H9 (cell line): Measurements from ENCODE around the gene FASTK. TPM values are rescaled to one million over a fixed set of nuclear protein-coding genes. Genes with fewer than 3 reads are reported as not detected.

ENCODE experiments used
- DNase-seq: peaks from one replicate; pipeline ENCODE4 v3.0.0-alpha.2; 2017
- H2AFZ ChIP-seq: one replicate; pipeline ENCODE4 v1.6.1; 2013; ENCODE audit warnings: mild to moderate bottlenecking, low read length, control low read depth, moderate library complexity
- H2AK5ac ChIP-seq: 2 replicates; pipeline ENCODE4 v1.6.1; 2013; ENCODE audit warnings: low read length, control low read depth, mixed read lengths; ENCODE audit not compliant: insufficient read length
- H2BK120ac ChIP-seq: one replicate; pipeline ENCODE4 v1.6.1; 2013; ENCODE audit warnings: low read depth, mild to moderate bottlenecking, low read length, control low read depth, inconsistent platforms; ENCODE audit not compliant: poor library complexity, severe bottlenecking
- H2BK12ac ChIP-seq: 2 replicates; pipeline ENCODE4 v1.6.1; 2013; ENCODE audit warnings: low read length, control low read depth, mixed read lengths, low read depth; ENCODE audit not compliant: insufficient read length
- H2BK15ac ChIP-seq: 2 replicates; pipeline ENCODE4 v1.6.1; 2013; ENCODE audit warnings: low read depth, low read length, control low read depth
- H2BK20ac ChIP-seq: one replicate; pipeline ENCODE4 v1.6.1; 2013; ENCODE audit warnings: low read depth, mild to moderate bottlenecking, low read length, control low read depth, inconsistent platforms; ENCODE audit not compliant: poor library complexity, severe bottlenecking
- H2BK5ac ChIP-seq: 2 replicates; pipeline ENCODE4 v1.6.1; 2013; ENCODE audit warnings: low read length, control low read depth, mixed read lengths; ENCODE audit not compliant: insufficient read length
- H3K14ac ChIP-seq: 2 replicates; pipeline ENCODE4 v1.6.1; 2013; ENCODE audit warnings: low read length, control low read depth; ENCODE audit not compliant: insufficient read depth
- H3K18ac ChIP-seq: 2 replicates; pipeline ENCODE4 v1.6.1; 2013; ENCODE audit warnings: low read depth, mild to moderate bottlenecking, mixed read lengths, low read length, control low read depth; ENCODE audit not compliant: insufficient read length
- H3K23ac ChIP-seq: 2 replicates; pipeline ENCODE4 v1.6.1; 2013; ENCODE audit warnings: low read length, control low read depth, mixed read lengths, low read depth; ENCODE audit not compliant: insufficient read length
- H3K23me2 ChIP-seq: 2 replicates; pipeline ENCODE4 v1.6.1; 2013; ENCODE audit warnings: low read depth, mild to moderate bottlenecking, mixed read lengths, low read length, control low read depth; ENCODE audit not compliant: insufficient read length, poor library complexity, severe bottlenecking
- H3K27ac ChIP-seq: 2 replicates; pipeline ENCODE4 v1.5.1; 2013; ENCODE audit warnings: low read length, control low read depth, mixed read lengths, low read depth; ENCODE audit not compliant: insufficient read length
- H3K27me3 ChIP-seq: 2 replicates; pipeline ENCODE4 v1.6.1; 2013; ENCODE audit warnings: low read length, control low read depth, inconsistent platforms; ENCODE audit not compliant: insufficient read depth
- H3K4ac ChIP-seq: 2 replicates; pipeline ENCODE4 v1.6.1; 2013; ENCODE audit warnings: low read depth, mild to moderate bottlenecking, control low read depth, inconsistent platforms, low read length, moderate library complexity
- H3K4me1 ChIP-seq: 2 replicates; pipeline ENCODE4 v1.6.1; 2013; ENCODE audit warnings: low read length, control low read depth, inconsistent platforms; ENCODE audit not compliant: insufficient read depth
- H3K4me2 ChIP-seq: 2 replicates; pipeline ENCODE4 v1.6.1; 2013; ENCODE audit warnings: low read length, control low read depth, mixed read lengths; ENCODE audit not compliant: insufficient read length, insufficient read depth
- H3K56ac ChIP-seq: 2 replicates; pipeline ENCODE4 v1.6.1; 2013; ENCODE audit warnings: low read depth, mild to moderate bottlenecking, mixed read lengths, low read length, control low read depth; ENCODE audit not compliant: insufficient read length
- H3K79me1 ChIP-seq: 2 replicates; pipeline ENCODE4 v1.6.1; 2013; ENCODE audit warnings: low read depth, mild to moderate bottlenecking, moderate library complexity, low read length, control low read depth, inconsistent platforms; ENCODE audit not compliant: insufficient read depth, poor library complexity, severe bottlenecking
- H3K79me2 ChIP-seq: 2 replicates; pipeline ENCODE4 v1.6.1; 2013; ENCODE audit warnings: low read length, control low read depth, inconsistent platforms; ENCODE audit not compliant: insufficient read depth
- H3K9ac ChIP-seq: 2 replicates; pipeline ENCODE4 v1.6.1; 2013; ENCODE audit warnings: low read length, control low read depth, mixed read lengths; ENCODE audit not compliant: insufficient read length; ENCODE audit errors: extremely low read depth
- H3K9me3 ChIP-seq: one replicate; pipeline ENCODE4 v1.6.1; 2013; ENCODE audit warnings: low read depth, low read length, inconsistent platforms; ENCODE audit not compliant: control insufficient read depth
- H3T11ph ChIP-seq: one replicate; pipeline ENCODE4 v1.6.1; 2013; ENCODE audit warnings: mild to moderate bottlenecking, low read length, control low read depth, inconsistent platforms
- H4K20me1 ChIP-seq: one replicate; pipeline ENCODE4 v1.6.1; 2013; ENCODE audit not compliant: control insufficient read depth, insufficient read length, insufficient read depth
- H4K5ac ChIP-seq: 2 replicates; pipeline ENCODE4 v1.6.1; 2013; ENCODE audit warnings: low read depth, mild to moderate bottlenecking, mixed read lengths, low read length, control low read depth; ENCODE audit not compliant: insufficient read length
- H4K8ac ChIP-seq: replicated peaks from 2 replicates; pipeline ENCODE4 v1.6.1; 2013; ENCODE audit warnings: low read length, control low read depth, mixed read lengths, low read depth; ENCODE audit not compliant: insufficient read length
- H4K91ac ChIP-seq: 2 replicates; pipeline ENCODE4 v1.6.1; 2013; ENCODE audit warnings: low read depth, mild to moderate bottlenecking, moderate library complexity, mixed read lengths, low read length, control low read depth; ENCODE audit not compliant: insufficient read length
- H3K27ac Mint-ChIP-seq, 3 experiments: 2 replicates in 2 of 3; 3 replicates in 1 of 3; pipeline ENCODE4 v1.8.0; 2020 to 2021; ENCODE audit warnings: mixed read lengths in 3 of 3, mild to moderate bottlenecking in 1 of 3, moderate library complexity in 1 of 3
- H3K27me3 Mint-ChIP-seq: 2 replicates; pipeline ENCODE4 v1.8.0; 2021; ENCODE audit warnings: low read depth, mild to moderate bottlenecking, moderate library complexity, mixed read lengths
- H3K36me3 Mint-ChIP-seq, 3 experiments: 2 replicates in 2 of 3; 3 replicates in 1 of 3; pipeline ENCODE4 v1.8.0; 2020 to 2021; ENCODE audit warnings: low read depth in 3 of 3, mixed read lengths in 3 of 3; ENCODE audit not compliant: insufficient read depth in 1 of 3
- H3K4me1 Mint-ChIP-seq, 2 experiments: 2 replicates each; pipeline ENCODE4 v1.8.0; 2020; ENCODE audit warnings: mixed read lengths in 2 of 2
- H3K4me3 Mint-ChIP-seq, 2 experiments: 2 replicates in 1 of 2; 3 replicates in 1 of 2; pipeline ENCODE4 v1.8.0; 2020 to 2021; ENCODE audit warnings: mild to moderate bottlenecking in 2 of 2, mixed read lengths in 2 of 2, moderate library complexity in 1 of 2
- H3K9me3 Mint-ChIP-seq, 2 experiments: 2 replicates in 1 of 2; 3 replicates in 1 of 2; pipeline ENCODE4 v1.8.0; 2020; ENCODE audit warnings: mild to moderate bottlenecking in 2 of 2, mixed read lengths in 2 of 2, moderate library complexity in 1 of 2
- WGBS: extraction: QIAGEN DNeasy Blood & Tissue Kit; methylation state at CpG from one replicate; pipeline ENCODE4 v1.1.7; 2013; ENCODE audit warnings: missing lambda C conversion rate, low lambda C conversion rate, mixed read lengths; ENCODE audit not compliant: insufficient read length; ENCODE audit errors: extremely low coverage; 5-methylcytosine and 5-hydroxymethylcytosine counted together
- total RNA-seq: library from RNA; stranded (reverse); gene quantifications from 2 replicates; pipeline ENCODE4 v1.2.1, GENCODE V29; 2021
- TF ChIP-seq, protein P1 (sequence below): fragments of 200-600 bp; sonication (generic); conservative IDR thresholded peaks from 3 replicates; pipeline ENCODE4 v1.8.0; 2021; ENCODE audit warnings: antibody characterized with exemption, mild to moderate bottlenecking

The FASTK gene
- total RNA-seq, 1 experiment from 2014 or later: 57.8 TPM

DNA sequence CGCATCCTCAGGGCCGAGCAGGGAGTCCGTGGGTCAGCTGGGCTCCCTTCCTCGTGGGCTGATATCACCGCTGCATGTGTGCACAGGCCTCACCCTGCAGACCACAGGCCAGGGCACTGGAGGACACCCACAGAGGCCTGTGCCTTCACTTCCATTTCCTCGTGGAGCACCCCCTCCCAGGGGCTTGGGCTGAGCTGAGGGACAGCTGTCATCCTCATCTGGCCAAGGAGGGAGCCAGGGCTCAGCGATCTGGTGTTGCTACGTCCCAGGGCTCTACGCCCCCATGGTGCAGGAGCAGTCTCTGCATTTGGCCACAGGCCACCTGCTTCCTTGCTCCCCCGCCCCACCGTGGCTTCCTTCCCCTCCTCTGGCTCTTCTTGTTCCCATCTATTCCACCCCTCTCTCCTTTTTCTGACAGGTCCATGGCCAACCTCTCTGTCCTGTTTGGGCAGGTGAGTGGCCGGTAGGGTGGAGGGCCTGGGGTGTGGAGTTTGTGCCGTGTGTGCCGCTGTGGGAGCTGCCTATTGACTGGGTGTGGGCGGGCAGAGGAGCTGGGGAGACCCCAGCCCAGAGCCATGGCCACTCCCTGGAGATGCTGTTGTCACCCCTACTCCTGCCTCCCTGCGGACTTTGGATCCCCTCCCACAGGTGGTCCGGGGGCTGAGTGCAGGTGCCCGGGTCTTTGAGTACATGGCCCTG, 40.6 kb downstream of the FASTK start:
- no peak overlapping the region for H2BK5ac ChIP-seq
- H4K20me1 ChIP-seq: no peaks in the 10 kb centered on the region
- H2BK15ac ChIP-seq: no peak overlapping the region
- H3K23me2 ChIP-seq: no peaks in the 10 kb centered on the region
- no peak overlapping the region for H2BK12ac ChIP-seq
- H3K79me2 ChIP-seq: no peaks in the 10 kb centered on the region
- H2BK120ac ChIP-seq: no peak overlapping the region
- no peak overlapping the region for H3K9ac ChIP-seq
- H4K8ac ChIP-seq: no peak overlapping the region
- no peaks in the 10 kb centered on the region; a peak in 1 of 5 replicates for H3K9me3 Mint-ChIP-seq
- no peak overlapping the region for H2AFZ ChIP-seq
- H3K9me3 ChIP-seq: no peaks in the 10 kb centered on the region
- no peaks in the 10 kb centered on the region for H3K27me3 ChIP-seq
- no peak overlapping the region for H2AK5ac ChIP-seq
- no peak overlapping the region for H3K23ac ChIP-seq
- no peak for DNase-seq
- no peak overlapping the region for H3K14ac ChIP-seq
- no peak overlapping the region for H4K5ac ChIP-seq
- H3K27ac Mint-ChIP-seq: no peak overlapping the region
- TF ChIP-seq, protein P1, sequence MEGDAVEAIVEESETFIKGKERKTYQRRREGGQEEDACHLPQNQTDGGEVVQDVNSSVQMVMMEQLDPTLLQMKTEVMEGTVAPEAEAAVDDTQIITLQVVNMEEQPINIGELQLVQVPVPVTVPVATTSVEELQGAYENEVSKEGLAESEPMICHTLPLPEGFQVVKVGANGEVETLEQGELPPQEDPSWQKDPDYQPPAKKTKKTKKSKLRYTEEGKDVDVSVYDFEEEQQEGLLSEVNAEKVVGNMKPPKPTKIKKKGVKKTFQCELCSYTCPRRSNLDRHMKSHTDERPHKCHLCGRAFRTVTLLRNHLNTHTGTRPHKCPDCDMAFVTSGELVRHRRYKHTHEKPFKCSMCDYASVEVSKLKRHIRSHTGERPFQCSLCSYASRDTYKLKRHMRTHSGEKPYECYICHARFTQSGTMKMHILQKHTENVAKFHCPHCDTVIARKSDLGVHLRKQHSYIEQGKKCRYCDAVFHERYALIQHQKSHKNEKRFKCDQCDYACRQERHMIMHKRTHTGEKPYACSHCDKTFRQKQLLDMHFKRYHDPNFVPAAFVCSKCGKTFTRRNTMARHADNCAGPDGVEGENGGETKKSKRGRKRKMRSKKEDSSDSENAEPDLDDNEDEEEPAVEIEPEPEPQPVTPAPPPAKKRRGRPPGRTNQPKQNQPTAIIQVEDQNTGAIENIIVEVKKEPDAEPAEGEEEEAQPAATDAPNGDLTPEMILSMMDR: no peak
- H3K79me1 ChIP-seq: no peaks in the 10 kb centered on the region
- no peak overlapping the region for H3K18ac ChIP-seq
- no peaks in the 10 kb centered on the region for H3K4me1 ChIP-seq
- peaks cover 5% of the 10 kb centered on the region for H3K27me3 Mint-ChIP-seq
- no peak overlapping the region for H3T11ph ChIP-seq
- no peak overlapping the region for H4K91ac ChIP-seq
- H3K4me2 ChIP-seq: no peak overlapping the region
- no peak overlapping the region for H3K56ac ChIP-seq
- peaks cover 0 to 5% (median 4%) of the 10 kb centered on the region in 3 experiments; a peak in 4 of 7 replicates for H3K36me3 Mint-ChIP-seq
- H3K27ac ChIP-seq: no peak overlapping the region
- peaks cover 2% of the 10 kb centered on the region in 2 experiments; a peak in 1 of 4 replicates for H3K4me1 Mint-ChIP-seq
- H3K4ac ChIP-seq: no peak overlapping the region
- no peak overlapping the region for H2BK20ac ChIP-seq
- WGBS: no CpG with 5 or more reads among the region's 18 CpGs
- no peak overlapping the region for H3K4me3 Mint-ChIP-seq
